B cell (primary cell): ENCODE measurements around the gene GABRG2. TPM values are rescaled to one million over a fixed set of nuclear protein-coding genes. Genes with fewer than 3 reads are reported as not detected.

Source experiments
- ATAC-seq: fragments of 200-7000 bp; cut with Tn5 transposase; one replicate; pipeline ENCODE4 v1.10.0; 2021; ENCODE audit warnings: low read depth, mild to moderate bottlenecking, moderate number of reproducible peaks, moderate library complexity
- CTCF ChIA-PET: fragments of 350-600 bp; sonication (Branson Sonifier 250); formaldehyde crosslinking; loops from one replicate; lab custom pipeline; 2021; ENCODE audit warnings: antibody characterized with exemption, inconsistent platforms; lab: Charles Lee
- POLR2A ChIA-PET: fragments of 350-600 bp; sonication (Branson Sonifier 250); formaldehyde crosslinking; loops from one replicate; lab custom pipeline; 2021; ENCODE audit warnings: antibody characterized with exemption; lab: Charles Lee
- DNase-seq: peaks from one replicate; pipeline ENCODE4 v3.0.0; 2013
- H2AFZ ChIP-seq: 2 replicates; pipeline ENCODE4 v1.6.1; 2012; ENCODE audit warnings: mild to moderate bottlenecking, low read depth, low read length; ENCODE audit not compliant: insufficient read depth, poor library complexity, severe bottlenecking
- H3K27ac ChIP-seq, 2 donors: 1 replicate in 1 of 2; 2 replicates in 1 of 2; pipeline ENCODE4 v1.5.1; 2012 to 2013; ENCODE audit warnings: low read length in 2 of 2, mild to moderate bottlenecking in 2 of 2, moderate library complexity in 1 of 2
- H3K27me3 ChIP-seq, 4 experiments: fragments of 200-600 bp in 1 of 4; sonication (generic) in 1 of 4; replicated peaks in 1 of 4; 1 replicate in 2 of 4; 2 replicates in 2 of 4; pipeline versions ENCODE4 v1.6.1 to v1.7.0; 2013 to 2016; ENCODE audit warnings: low read length in 3 of 4, mild to moderate bottlenecking in 2 of 4, mixed read lengths in 1 of 4, moderate library complexity in 1 of 4; ENCODE audit not compliant: insufficient read depth in 4 of 4, control insufficient read depth in 3 of 4; ENCODE audit errors: control extremely low read depth in 1 of 4
- H3K36me3 ChIP-seq, 2 experiments: replicated peaks in 1 of 2; 1 replicate in 1 of 2; 2 replicates in 1 of 2; pipeline versions ENCODE4 v1.6.1 to v1.7.1; 2013; ENCODE audit warnings: low read length in 1 of 2; ENCODE audit not compliant: insufficient read depth in 2 of 2, control insufficient read depth in 1 of 2; ENCODE audit errors: control extremely low read depth in 1 of 2, extremely low read depth in 1 of 2
- H3K4me1 ChIP-seq, 2 donors: fragments of 200-600 bp in 1 of 2; sonication (generic) in 1 of 2; 1 replicate in 1 of 2; 2 replicates in 1 of 2; pipeline versions ENCODE4 v1.5.1 to v1.6.1; 2013 to 2017; ENCODE audit warnings: low read length in 2 of 2; ENCODE audit not compliant: control insufficient read depth in 2 of 2, insufficient read depth in 2 of 2
- H3K4me2 ChIP-seq: replicated peaks from 2 replicates; pipeline ENCODE3; 2012; ENCODE audit warnings: mild to moderate bottlenecking, low read depth, low read length; ENCODE audit not compliant: poor library complexity, severe bottlenecking
- H3K4me3 ChIP-seq, 5 experiments: fragments of 200-600 bp in 1 of 5; sonication (generic) in 1 of 5; 1 replicate in 3 of 5; 2 replicates in 2 of 5; pipeline versions ENCODE4 v1.5.1 to v1.7.0; 2011 to 2016; ENCODE audit warnings: low read length in 4 of 5, mild to moderate bottlenecking in 4 of 5, low read depth in 2 of 5, control low read depth in 1 of 5, moderate library complexity in 1 of 5; ENCODE audit not compliant: insufficient read depth in 1 of 5; ENCODE audit errors: control extremely low read depth in 1 of 5, extremely low read depth in 1 of 5
- H3K79me2 ChIP-seq: fragments of 200-600 bp; sonication (generic); one replicate; pipeline ENCODE4 v1.6.0; 2016; ENCODE audit warnings: low read length; ENCODE audit not compliant: control insufficient read depth, insufficient read depth
- H3K9ac ChIP-seq: fragments of 200-600 bp; sonication (generic); 2 replicates; pipeline ENCODE4 v1.6.1; 2017; ENCODE audit warnings: mild to moderate bottlenecking, low read length, moderate library complexity
- H3K9me3 ChIP-seq, 3 donors: one replicate each; pipeline versions ENCODE4 v1.6.1 to v1.7.1; 2013; ENCODE audit warnings: low read length in 2 of 3; ENCODE audit not compliant: control insufficient read depth in 2 of 3, insufficient read depth in 1 of 3; ENCODE audit errors: control extremely low read depth in 1 of 3
- H4K20me1 ChIP-seq: 2 replicates; pipeline ENCODE4 v1.6.0; 2012; ENCODE audit warnings: mild to moderate bottlenecking, low read length; ENCODE audit not compliant: insufficient read depth, control insufficient read depth, poor library complexity, severe bottlenecking
- H3K27ac Mint-ChIP-seq: one replicate; pipeline ENCODE4 v1.8.0; 2021; ENCODE audit warnings: mixed read lengths
- H3K27me3 Mint-ChIP-seq: one replicate; pipeline ENCODE4 v1.8.0; 2021; ENCODE audit warnings: mixed read lengths
- H3K4me1 Mint-ChIP-seq: one replicate; pipeline ENCODE4 v1.8.0; 2021; ENCODE audit warnings: mixed read lengths
- H3K4me3 Mint-ChIP-seq: one replicate; pipeline ENCODE4 v1.8.0; 2021; ENCODE audit warnings: mixed read lengths
- H3K9me3 Mint-ChIP-seq: one replicate; pipeline ENCODE4 v1.8.0; 2022; ENCODE audit warnings: mixed read lengths; ENCODE audit not compliant: insufficient read depth
- CTCF ChIP-seq: fragments of 200-600 bp; IDR thresholded peaks from one replicate; pipeline ENCODE4 v1.8.0; 2022; ENCODE audit warnings: antibody characterized with exemption, mild to moderate bottlenecking
- EZH2 ChIP-seq: IDR thresholded peaks from 2 replicates; pipeline ENCODE4 v1.6.1; 2012; ENCODE audit warnings: borderline replicate concordance, low read depth, mild to moderate bottlenecking, moderate library complexity, low read length; ENCODE audit not compliant: insufficient read depth, poor library complexity, severe bottlenecking
- WGBS: methylation state at CpG from one replicate; pipeline ENCODE4 v1.1.5; 2013; ENCODE audit warnings: missing lambda C conversion rate; ENCODE audit not compliant: insufficient coverage; 5-methylcytosine and 5-hydroxymethylcytosine counted together
- intact Hi-C: fragments of 100-400 bp; cut with micrococcal nuclease; formaldehyde crosslinking; loops from one replicate; pipeline ENCODE4 v1.10.0; 2022
- polyA plus RNA-seq: library from polyadenylated mRNA; depleted of rRNA; stranded (reverse); fragments of >200 nt; gene quantifications from 2 replicates; pipeline ENCODE4 v1.2.3, GENCODE V29; 2012
- total RNA-seq, 2 donors: library from RNA; stranded (reverse); fragments of 120-200 nt in 1 of 2; gene quantifications; 1 replicate in 1 of 2; 2 replicates in 1 of 2; pipeline versions ENCODE4 v1.2.3 to v1.2.4, GENCODE V29; 2013 to 2022

The GABRG2 gene
- total and polyA plus RNA-seq, 2 donors (not counting 1 experiment from before 2014, with no cell fraction given): not detected

GRCh38 chr5:162189719-162190118, 122.1 kb downstream of the GABRG2 start:
- TF ChIP-seq EZH2 (no peak), CTCF (no peak)
- Histone ChIP-seq H4K20me1 (no peaks in the 10 kb centered on the region), H3K79me2 (no peaks in the 10 kb centered on the region), H3K9me3 (peaks cover 0 to 7% (median 0%) of the 10 kb centered on the region in 3 donors), H2AFZ (no peak overlapping the region), H3K4me3 (no peak overlapping the region), H3K27ac (no peak overlapping the region), H3K36me3 (no peaks in the 10 kb centered on the region), H3K4me2 (no peak overlapping the region), H3K4me1 (no peaks in the 10 kb centered on the region), H3K9ac (no peak overlapping the region), H3K27me3 (no peaks in the 10 kb centered on the region)
- CTCF ChIA-PET: no interaction called here
- POLR2A ChIA-PET: no interaction called here
- Mint-ChIP-seq H3K4me1 (no peaks in the 10 kb centered on the region), H3K27ac (no peak overlapping the region), H3K27me3 (no peaks in the 10 kb centered on the region), H3K9me3 (peaks cover under 1% of the 10 kb centered on the region), H3K4me3 (no peak overlapping the region)
- no peak for ATAC-seq
- intact Hi-C loops: no loop called here
- 68% methylated on average over 4 of the region's 5 CpGs for WGBS
- no peak for DNase-seq

GRCh38 chr5:162193012-162193411, 125.4 kb downstream of the GABRG2 start:
- TF ChIP-seq EZH2: no peak
- no peak for TF ChIP-seq CTCF
- H4K20me1 ChIP-seq: no peaks in the 10 kb centered on the region
- Mint-ChIP-seq H3K9me3 (no peaks in the 10 kb centered on the region), H3K27me3 (no peaks in the 10 kb centered on the region), H3K27ac (no peak overlapping the region), H3K4me1 (no peaks in the 10 kb centered on the region), H3K4me3 (no peak overlapping the region)
- no peaks in the 10 kb centered on the region for H3K36me3 ChIP-seq
- H2AFZ ChIP-seq: no peak overlapping the region
- CTCF ChIA-PET: no interaction called here
- no peak overlapping the region for H3K27ac ChIP-seq
- H3K4me1 ChIP-seq: no peaks in the 10 kb centered on the region
- ATAC-seq (no peak), DNase-seq (no peak)
- intact Hi-C loops: no loop called here
- POLR2A ChIA-PET: no interaction called here
- H3K27me3 ChIP-seq: no peaks in the 10 kb centered on the region
- 90% methylated on average over 6 of the region's 6 CpGs for WGBS
- no peak overlapping the region for H3K9ac ChIP-seq
- no peak overlapping the region for H3K4me2 ChIP-seq
- peaks cover 0 to 7% (median 0%) of the 10 kb centered on the region in 3 donors for H3K9me3 ChIP-seq
- H3K79me2 ChIP-seq: no peaks in the 10 kb centered on the region
- H3K4me3 ChIP-seq: no peak overlapping the region
